ENCODE measurements around the gene OSMR. TPM values are rescaled to one million over a fixed set of nuclear protein-coding genes. Genes with fewer than 3 reads are reported as not detected.
A peak's percentile ranks its signal among the peaks of the same experiment; 100 is the strongest.

OSMR gene
- total RNA-seq: 10 to 100 TPM in 3 of 4 donors, 1 to 10 TPM in 1; 6.3 to 16.5 (median 11.7) TPM

DNA sequence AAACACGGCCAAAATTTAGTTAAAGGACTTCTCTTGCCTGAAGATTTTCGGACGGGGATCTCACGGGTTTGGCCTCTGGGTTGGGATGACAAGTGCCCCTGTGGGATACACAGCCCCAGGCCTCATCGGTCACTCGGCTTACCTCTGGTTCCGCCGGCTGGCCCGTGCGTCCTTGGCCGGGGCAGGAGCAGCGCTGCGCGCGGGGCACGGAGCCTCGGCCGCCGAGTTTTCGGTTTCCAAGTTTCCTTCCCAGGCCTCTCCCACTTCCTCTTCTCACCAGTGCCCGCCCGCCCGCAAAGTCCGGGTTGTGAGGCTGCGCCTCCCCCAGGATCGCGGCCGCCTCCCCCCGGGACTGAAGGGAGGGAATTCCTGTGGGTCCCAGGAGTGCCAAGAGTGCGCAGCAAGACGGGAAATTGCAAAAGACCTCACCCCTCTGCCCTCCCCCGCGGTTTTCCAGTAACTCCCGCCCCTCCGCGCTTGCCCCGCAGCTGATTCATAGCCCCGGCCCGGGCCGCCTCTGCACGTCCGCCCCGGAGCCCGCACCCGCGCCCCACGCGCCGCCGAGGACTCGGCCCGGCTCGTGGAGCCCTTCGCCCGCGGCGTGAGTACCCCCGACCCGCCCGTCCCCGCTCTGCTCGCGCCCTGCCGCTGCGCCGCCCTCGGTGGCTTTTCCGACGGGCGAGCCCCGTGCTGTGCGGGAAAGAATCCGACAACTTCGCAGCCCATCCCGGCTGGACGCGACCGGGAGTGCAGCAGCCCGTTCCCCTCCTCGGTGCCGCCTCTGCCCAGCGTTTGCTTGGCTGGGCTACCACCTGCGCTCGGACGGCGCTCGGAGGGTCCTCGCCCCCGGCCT lies at the start of gene OSMR:
OSMR (plus strand) TSS at position 487 of the 853 bp plus-strand sequence. CDS start 23,033 bp downstream, outside the sequence.
- 34% methylated on average over 87 of the region's 89 CpGs; no CpG with 5 or more reads in 1 of the 2 donors for WGBS, 2 donors (ENCODE audit: low coverage in 1 of 2)
- in situ Hi-C loops (cut with MboI; ENCODE audit: low pct_ligation_motif_present in 1 of 4, low pct_unique_long_range_greater_than_20kb in 1 of 4, low sequenced_read_pairs in 3 of 4): no loop called here
- intact Hi-C loops (cut with DNase I; ENCODE audit: low total_unique reads): no loop called here

DNA sequence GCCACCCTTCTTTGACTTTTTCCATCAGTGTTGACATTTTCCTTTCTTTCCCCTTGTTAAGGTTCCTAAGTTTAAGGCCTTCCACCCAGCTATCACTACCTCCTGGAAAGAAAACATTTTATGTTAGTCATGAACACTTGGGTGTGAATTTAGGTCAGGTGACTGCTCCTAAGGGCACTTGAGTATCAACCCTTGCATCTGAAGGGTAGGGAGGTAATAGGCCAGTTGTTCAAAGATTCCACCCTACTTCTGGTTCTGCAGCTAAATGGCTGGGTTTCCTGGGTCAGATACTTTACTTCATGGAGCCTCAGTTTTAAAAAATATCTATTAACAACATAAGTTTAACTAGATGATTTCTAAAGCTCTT lies 49.1 kb upstream of the OSMR start:
- H3K36me3 ChIP-seq: no peaks in the 10 kb centered on the region
- DNase-seq: no peak
- no peaks in the 10 kb centered on the region for H3K9me3 ChIP-seq
- in situ Hi-C loops (cut with MboI; ENCODE audit: low pct_ligation_motif_present in 1 of 4, low pct_unique_long_range_greater_than_20kb in 1 of 4, low sequenced_read_pairs in 3 of 4) (no loop called here), intact Hi-C loops (cut with DNase I; ENCODE audit: low total_unique reads) (no loop called here)
- no peak overlapping the region for H3K4me3 ChIP-seq
- TF ChIP-seq EP300 (IDR thresholded peaks at IDR 0.05; ENCODE audit: low read depth) (no peak), POLR2A (IDR thresholded peaks at IDR 0.05) (no peak)
- TF ChIP-seq, protein P1, sequence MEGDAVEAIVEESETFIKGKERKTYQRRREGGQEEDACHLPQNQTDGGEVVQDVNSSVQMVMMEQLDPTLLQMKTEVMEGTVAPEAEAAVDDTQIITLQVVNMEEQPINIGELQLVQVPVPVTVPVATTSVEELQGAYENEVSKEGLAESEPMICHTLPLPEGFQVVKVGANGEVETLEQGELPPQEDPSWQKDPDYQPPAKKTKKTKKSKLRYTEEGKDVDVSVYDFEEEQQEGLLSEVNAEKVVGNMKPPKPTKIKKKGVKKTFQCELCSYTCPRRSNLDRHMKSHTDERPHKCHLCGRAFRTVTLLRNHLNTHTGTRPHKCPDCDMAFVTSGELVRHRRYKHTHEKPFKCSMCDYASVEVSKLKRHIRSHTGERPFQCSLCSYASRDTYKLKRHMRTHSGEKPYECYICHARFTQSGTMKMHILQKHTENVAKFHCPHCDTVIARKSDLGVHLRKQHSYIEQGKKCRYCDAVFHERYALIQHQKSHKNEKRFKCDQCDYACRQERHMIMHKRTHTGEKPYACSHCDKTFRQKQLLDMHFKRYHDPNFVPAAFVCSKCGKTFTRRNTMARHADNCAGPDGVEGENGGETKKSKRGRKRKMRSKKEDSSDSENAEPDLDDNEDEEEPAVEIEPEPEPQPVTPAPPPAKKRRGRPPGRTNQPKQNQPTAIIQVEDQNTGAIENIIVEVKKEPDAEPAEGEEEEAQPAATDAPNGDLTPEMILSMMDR (IDR thresholded peaks at IDR 0.05): no peak
- peak overlapping the region; percentile 5 to 40 (median 36) for H3K27ac ChIP-seq
- H3K4me1 ChIP-seq: no peaks in the 10 kb centered on the region
- no peaks in the 10 kb centered on the region for H3K27me3 ChIP-seq

More for the DNA sequence above, at the start of gene OSMR:
- Histone ChIP-seq H3K4me3 (peak within 1 kb of the TSS; percentile 32 to 74 (median 55)), H3K27me3 (peaks cover 22% of the 10 kb centered on the region), H3K36me3 (no peaks in the 10 kb centered on the region), H3K9me3 (no peaks in the 10 kb centered on the region), H3K4me1 (peaks cover 0 to 5% (median 1%) of the 10 kb centered on the region in 4 donors), H3K27ac (peak within 1 kb of the TSS; percentile 87 to 93 (median 90))
- DNase-seq: peak; percentile 77
- TF ChIP-seq, protein P1 (IDR thresholded peaks at IDR 0.05): no peak
- TF ChIP-seq POLR2A (IDR thresholded peaks at IDR 0.05): peak; percentile 49
- peak; percentile 73 to 81 (median 80) for TF ChIP-seq POLR2AphosphoS5 (IDR thresholded peaks at IDR 0.05)
- TF ChIP-seq EP300 (IDR thresholded peaks at IDR 0.05; ENCODE audit: low read depth): peak; percentile 91

DNA sequence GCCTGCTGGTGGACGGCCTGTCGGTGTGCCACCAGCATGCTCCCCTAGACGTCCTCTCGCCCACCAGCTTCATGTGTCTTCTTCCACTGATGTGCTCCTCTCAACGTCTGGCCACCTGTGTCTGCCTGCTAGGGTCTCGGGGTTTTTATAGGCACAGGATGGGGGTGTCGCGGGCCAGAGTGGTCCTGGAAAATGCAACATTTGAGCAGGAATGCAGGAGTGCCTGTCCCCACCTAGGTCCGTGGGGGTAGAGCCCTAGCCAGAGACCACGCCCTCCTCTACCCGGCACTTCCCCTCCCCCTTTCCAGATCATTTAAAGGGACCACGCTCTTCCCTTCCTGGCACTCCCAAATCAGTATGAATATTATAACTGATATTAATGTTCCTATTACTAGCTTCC lies 48.0 kb upstream of the OSMR start:
- no peak for DNase-seq
- 66 to 79% methylated on average over 7 to 12 of the region's 12 CpGs for WGBS, 2 donors (ENCODE audit: low coverage in 1 of 2)
- Histone ChIP-seq H3K27me3 (no peaks in the 10 kb centered on the region), H3K4me1 (no peaks in the 10 kb centered on the region), H3K36me3 (no peaks in the 10 kb centered on the region), H3K9me3 (no peaks in the 10 kb centered on the region), H3K4me3 (no peak overlapping the region), H3K27ac (no peak overlapping the region)
- TF ChIP-seq, protein P1 (IDR thresholded peaks at IDR 0.05): no peak
- TF ChIP-seq POLR2AphosphoS5 (IDR thresholded peaks at IDR 0.05) (no peak), POLR2A (IDR thresholded peaks at IDR 0.05) (no peak), EP300 (IDR thresholded peaks at IDR 0.05; ENCODE audit: low read depth) (no peak)
- intact Hi-C loops (cut with DNase I; ENCODE audit: low total_unique reads): no loop called here
- in situ Hi-C loops (cut with MboI; ENCODE audit: low pct_ligation_motif_present in 1 of 4, low pct_unique_long_range_greater_than_20kb in 1 of 4, low sequenced_read_pairs in 3 of 4): no loop called here

DNA sequence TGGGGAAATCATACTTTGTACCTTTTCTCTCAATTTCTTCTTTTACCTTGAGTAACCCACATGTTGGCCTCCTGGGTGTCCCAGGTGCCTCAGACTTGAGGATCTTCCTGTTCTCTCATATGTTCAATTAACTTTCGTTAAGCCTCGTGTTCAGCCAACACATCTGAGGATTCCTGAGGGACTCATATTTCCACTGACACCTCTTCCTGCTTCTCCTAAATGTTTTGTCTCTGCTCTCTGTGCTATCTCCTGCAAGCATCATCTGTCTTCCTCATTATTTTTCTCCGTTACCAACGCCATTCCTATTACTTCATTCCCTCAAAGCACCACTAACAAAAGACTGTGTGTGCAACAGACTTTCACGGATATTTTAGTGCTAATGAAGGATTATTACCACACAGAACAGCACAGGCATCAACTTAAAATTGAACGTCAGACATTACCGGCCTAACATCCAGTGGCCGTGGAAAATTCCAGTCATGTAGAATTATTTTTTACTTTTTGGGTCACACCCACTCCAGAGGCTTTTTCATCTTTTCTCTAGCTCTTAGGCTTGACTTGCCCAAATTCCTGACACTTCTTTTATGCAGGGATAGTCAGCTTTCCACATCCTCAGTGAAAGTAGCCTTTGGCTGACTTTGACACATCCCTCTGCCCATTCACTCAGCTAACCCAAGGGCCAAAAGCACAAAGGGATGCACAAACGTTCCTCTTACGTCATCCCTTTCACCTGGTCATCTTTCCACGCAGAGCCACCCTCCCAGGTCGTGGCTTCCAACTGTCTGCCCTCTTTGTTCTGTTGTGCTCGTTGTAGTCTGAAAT lies 46.0 kb upstream of the OSMR start:
- in situ Hi-C loops (cut with MboI; ENCODE audit: low pct_ligation_motif_present in 1 of 4, low pct_unique_long_range_greater_than_20kb in 1 of 4, low sequenced_read_pairs in 3 of 4): loop anchor here in 3 of 4 donors (10.0 to 25.0 kb wide), 3 partner anchors 237 to 365 kb away; partner anchors contain the start of gene LIFR (in 1 of the 3)
- no peak for DNase-seq
- Histone ChIP-seq H3K36me3 (no peaks in the 10 kb centered on the region), H3K27ac (no peak overlapping the region), H3K9me3 (no peaks in the 10 kb centered on the region), H3K4me3 (no peak overlapping the region), H3K4me1 (no peaks in the 10 kb centered on the region), H3K27me3 (no peaks in the 10 kb centered on the region)
- TF ChIP-seq POLR2A (IDR thresholded peaks at IDR 0.05): no peak
- TF ChIP-seq, protein P1 (IDR thresholded peaks at IDR 0.05): no peak
- TF ChIP-seq EP300 (IDR thresholded peaks at IDR 0.05; ENCODE audit: low read depth): no peak
- intact Hi-C loops (cut with DNase I; ENCODE audit: low total_unique reads): loop anchor here (10.0 kb wide), 1 partner anchor 355 kb away; no protein-coding TSS in a partner anchor
- 71 to 72% methylated on average over 12 to 13 of the region's 13 CpGs for WGBS, 2 donors (ENCODE audit: low coverage in 1 of 2)

Measured in transverse colon (tissue), 4 donors.